Measurements from ENCODE around the gene LRRC49. TPM values are rescaled to one million over a fixed set of nuclear protein-coding genes. Genes with fewer than 3 reads are reported as not detected.

LRRC49 gene
- total and polyA plus RNA-seq, 2 of the 13 experiments (the other 11 are each of a cell fraction or from before 2014, with no cell fraction given), result 0.57 to 1.00 TPM

- TF ChIP-seq DMTF1 (CRISPR knock-in tag; IDR thresholded peaks at IDR 0.05), result no peak
- no peak for TF ChIP-seq ZNF616 (CRISPR knock-in tag; IDR thresholded peaks at IDR 0.05; ENCODE audit: low read depth)
- TF ChIP-seq ZNF501 (CRISPR knock-in tag; IDR thresholded peaks at IDR 0.05), result no peak
- TF ChIP-seq MIER3 (CRISPR knock-in tag; IDR thresholded peaks at IDR 0.05; ENCODE audit: borderline replicate concordance), result no peak
- TF ChIP-seq ZNF468 (CRISPR knock-in tag; IDR thresholded peaks at IDR 0.05), result no peak
- no peak for TF ChIP-seq THAP11 (CRISPR knock-in tag; IDR thresholded peaks at IDR 0.05)
- TF ChIP-seq ZIK1 (CRISPR knock-in tag; IDR thresholded peaks at IDR 0.05; ENCODE audit: borderline replicate concordance, low read depth), result no peak
- no peak for TF ChIP-seq IKZF1 (IDR thresholded peaks at IDR 0.05)
- TF ChIP-seq NFYB (CRISPR knock-in tag; IDR thresholded peaks at IDR 0.05), result no peak
- no peak for TF ChIP-seq ARNTL (CRISPR knock-in tag; IDR thresholded peaks at IDR 0.05)
- TF ChIP-seq ZNF629 (CRISPR knock-in tag; conservative IDR thresholded peaks at IDR 0.05), result no peak
- TF ChIP-seq ZSCAN12 (CRISPR knock-in tag; IDR thresholded peaks at IDR 0.05), result no peak
- TF ChIP-seq MEF2D (CRISPR knock-in tag; IDR thresholded peaks at IDR 0.05), result no peak
Measured at GRCh38 chr15:71057581-71057980, 165.0 kb downstream of the LRRC49 start (continued).

- 5% methylated on average over 1 of the region's 1 CpG for WGBS (ENCODE audit: low lambda C conversion rate)
- H4K20me1 ChIP-seq (ENCODE audit: insufficient read depth, low read length), result no peaks in the 10 kb centered on the region
- intact Hi-C loops (cut with micrococcal nuclease; ENCODE audit: unreplicated experiment), result no loop called here
- H3K4me3 ChIP-seq (replicated peaks in 1 of 3; ENCODE audit: insufficient read depth in 1 of 3, low read depth in 2 of 3, low read length in 3 of 3), result no peak overlapping the region
- no TSS peak for BruUV-seq (replicated peaks)
- no peak overlapping the region for H3K4me2 ChIP-seq (ENCODE audit: low read depth, low read length)
- ChIA-PET CTCF (ENCODE audit: low intra/inter-chr PET ratio, low total read pairs) (no interaction called here), POLR2A (no interaction called here)
- H3K9me3 ChIP-seq (ENCODE audit: low read length), result no peaks in the 10 kb centered on the region
- in situ Hi-C loops (cut with HindIII; ENCODE audit: extremely low pct_ligation_motif_present, low pct_unique_long_range_greater_than_20kb), result no loop called here
- ATAC-seq, result no peak
- TF ChIP-seq DR1 (CRISPR knock-in tag; IDR thresholded peaks at IDR 0.05), result no peak
- no peak for TF ChIP-seq HES4 (CRISPR knock-in tag; IDR thresholded peaks at IDR 0.05; ENCODE audit: borderline replicate concordance)
- TF ChIP-seq AGO1 (IDR thresholded peaks at IDR 0.05; ENCODE audit: low read depth, low read length, poor library complexity, severe bottlenecking), result no peak
- no peak for TF ChIP-seq ZNF160 (CRISPR knock-in tag; IDR thresholded peaks at IDR 0.05)
- TF ChIP-seq THYN1 (CRISPR knock-in tag; IDR thresholded peaks at IDR 0.05; ENCODE audit: borderline replicate concordance, low read depth), result no peak
- TF ChIP-seq ZNF841 (CRISPR knock-in tag; IDR thresholded peaks at IDR 0.05; ENCODE audit: borderline replicate concordance), result no peak
- no peak overlapping the region for H3K27ac ChIP-seq (ENCODE audit: extremely low read length, insufficient read depth, low read length)
- no peak for DNase-seq (ENCODE audit: low spot score)
- H3K36me3 ChIP-seq (replicated peaks in 1 of 2; ENCODE audit: control insufficient read depth in 1 of 2, insufficient read depth in 2 of 2, low read length in 2 of 2), result no peaks in the 10 kb centered on the region
- FAIRE-seq, result no peak
- H3K27me3 ChIP-seq (ENCODE audit: control insufficient read depth in 1 of 2, insufficient read depth in 2 of 2, low read length in 2 of 2), result no peaks in the 10 kb centered on the region
- H3K79me2 ChIP-seq (ENCODE audit: insufficient read depth, low read length), result no peaks in the 10 kb centered on the region
- H3K9ac ChIP-seq (ENCODE audit: insufficient read depth, low read depth, low read length), result no peak overlapping the region
- H2AFZ ChIP-seq (ENCODE audit: low read length), result no peak overlapping the region
- no peaks in the 10 kb centered on the region for H3K4me1 ChIP-seq (ENCODE audit: insufficient read depth, low read length)
Measured at GRCh38 chr15:71060983-71061382, 168.4 kb downstream of the LRRC49 start.

All from HepG2 (cell line).